WTC11 (cell line): ENCODE data around the gene IRS1. TPM values are rescaled to one million over a fixed set of nuclear protein-coding genes. Genes with fewer than 3 reads are reported as not detected.

Experiments
- ATAC-seq: fragments of 200-7000 bp; cut with Tn5 transposase; 2 replicates; pipeline ENCODE4 v1.10.0; 2021; ENCODE audit warnings: mild to moderate bottlenecking, moderate library complexity
- CTCF ChIA-PET: fragments of 300-600 bp; sonication (Branson Sonifier 250); formaldehyde crosslinking; loops from one replicate; lab custom pipeline; 2021; ENCODE audit warnings: antibody characterized with exemption; lab: Charles Lee
- POLR2A ChIA-PET: fragments of 350-600 bp; sonication (Branson Sonifier 250); formaldehyde crosslinking; loops from one replicate; lab custom pipeline; 2021; ENCODE audit warnings: antibody characterized with exemption; lab: Charles Lee
- DNase-seq: peaks from one replicate; pipeline ENCODE4 v3.0.0; 2021; ENCODE audit warnings: low spot score
- H3K27ac Mint-ChIP-seq: 2 replicates; pipeline ENCODE4 v1.8.0; 2021; ENCODE audit warnings: mixed read lengths
- H3K27me3 Mint-ChIP-seq: 2 replicates; pipeline ENCODE4 v1.8.0; 2021; ENCODE audit warnings: low read depth, mild to moderate bottlenecking, moderate library complexity, mixed read lengths
- H3K36me3 Mint-ChIP-seq: 2 replicates; pipeline ENCODE4 v1.8.0; 2021; ENCODE audit warnings: mixed read lengths
- H3K4me1 Mint-ChIP-seq: 2 replicates; pipeline ENCODE4 v1.8.0; 2022; ENCODE audit warnings: mixed read lengths
- H3K4me3 Mint-ChIP-seq: 2 replicates; pipeline ENCODE4 v1.8.0; 2021; ENCODE audit warnings: mild to moderate bottlenecking, moderate library complexity, mixed read lengths
- H3K9me3 Mint-ChIP-seq: 2 replicates; pipeline ENCODE4 v1.8.0; 2021; ENCODE audit warnings: mixed read lengths
- ARID4B ChIP-seq: sonication (generic); formaldehyde crosslinking; IDR thresholded peaks from 2 replicates; pipeline ENCODE4 v1.8.0; 2023; ENCODE audit warnings: missing genetic modification reagents, mild to moderate bottlenecking, borderline replicate concordance
- ATF1 ChIP-seq: sonication (generic); formaldehyde crosslinking; IDR thresholded peaks from 2 replicates; pipeline ENCODE4 v1.8.1; 2023; ENCODE audit warnings: mild to moderate bottlenecking, moderate library complexity, missing genetic modification reagents
- MXD4 ChIP-seq: fragments of 250-450 bp; sonication (Bioruptor Pico); IDR thresholded peaks from 2 replicates; pipeline ENCODE4 v1.8.0; 2021; ENCODE audit warnings: mild to moderate bottlenecking, moderate library complexity, borderline replicate concordance
- MYBL2 ChIP-seq: sonication (generic); formaldehyde crosslinking; IDR thresholded peaks from 2 replicates; pipeline ENCODE4 v1.8.1; 2023; ENCODE audit warnings: mild to moderate bottlenecking, moderate library complexity, missing genetic modification reagents
- NFYB ChIP-seq: sonication (generic); formaldehyde crosslinking; conservative IDR thresholded peaks from 2 replicates; pipeline ENCODE4 v1.8.0; 2022; ENCODE audit warnings: low read depth, missing genetic modification reagents
- PREB ChIP-seq: sonication (generic); formaldehyde crosslinking; IDR thresholded peaks from 2 replicates; pipeline ENCODE4 v1.8.1; 2022; ENCODE audit warnings: mild to moderate bottlenecking, missing genetic modification reagents, moderate library complexity, borderline replicate concordance
- TEAD1 ChIP-seq: sonication (generic); formaldehyde crosslinking; IDR thresholded peaks from 2 replicates; pipeline ENCODE4 v1.8.0; 2022; ENCODE audit warnings: mild to moderate bottlenecking, missing genetic modification reagents
- ZBTB43 ChIP-seq: sonication (generic); formaldehyde crosslinking; IDR thresholded peaks from 2 replicates; pipeline ENCODE4 v1.8.1; 2023; ENCODE audit warnings: mild to moderate bottlenecking, missing genetic modification reagents
- ZMAT4 ChIP-seq: fragments of 250-450 bp; sonication (Bioruptor Pico); IDR thresholded peaks from 2 replicates; pipeline ENCODE4 v1.9.0; 2021; ENCODE audit warnings: mild to moderate bottlenecking
- ZNF425 ChIP-seq: fragments of 250-450 bp; sonication (Bioruptor Pico); conservative IDR thresholded peaks from 2 replicates; pipeline ENCODE4 v1.9.0; 2021; ENCODE audit warnings: mild to moderate bottlenecking
- total RNA-seq: library from RNA; stranded (reverse); gene quantifications from 3 replicates; pipeline ENCODE4 v1.2.3, GENCODE V29; 2021
- TF ChIP-seq, protein P1 (sequence below): sonication (generic); formaldehyde crosslinking; IDR thresholded peaks from 2 replicates; pipeline ENCODE4 v1.8.1; 2023; ENCODE audit warnings: mild to moderate bottlenecking, missing genetic modification reagents, moderate library complexity
- TF ChIP-seq, protein P2 (sequence below): sonication (generic); formaldehyde crosslinking; IDR thresholded peaks from 2 replicates; pipeline ENCODE4 v1.8.1; 2023; ENCODE audit warnings: mild to moderate bottlenecking, missing genetic modification reagents, moderate library complexity
- TF ChIP-seq, protein P3 (sequence below): fragments of 250-450 bp; sonication (Bioruptor Pico); IDR thresholded peaks from 2 replicates; pipeline ENCODE4 v1.9.0; 2021; ENCODE audit warnings: mild to moderate bottlenecking, borderline replicate concordance

The IRS1 gene
- total RNA-seq, 1 experiment from 2014 or later: 22.9 TPM

DNA sequence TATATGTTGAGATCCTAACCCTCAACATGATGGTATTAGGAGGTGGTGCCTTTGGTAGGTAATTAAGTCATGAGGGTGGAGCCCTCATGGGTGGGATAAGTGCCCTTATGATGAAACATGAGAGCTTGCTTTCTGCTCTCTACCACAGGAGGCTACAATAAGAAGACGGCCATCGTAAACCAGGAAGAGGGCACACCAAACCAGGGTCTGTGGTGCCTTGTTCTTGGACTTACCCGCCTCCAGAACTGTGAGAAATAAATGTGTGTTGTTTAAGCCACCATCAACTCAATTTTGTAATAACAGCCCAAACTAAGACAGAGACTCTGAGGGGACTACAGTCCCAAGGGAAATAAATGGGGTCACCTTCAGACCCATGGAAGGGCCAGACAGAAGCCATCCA, 52.3 kb downstream of the IRS1 start:
- no peak overlapping the region for H3K4me3 Mint-ChIP-seq
- no peak overlapping the region for H3K27ac Mint-ChIP-seq
- ChIA-PET CTCF (no interaction called here), POLR2A (no interaction called here)
- peaks cover 16% of the 10 kb centered on the region for H3K9me3 Mint-ChIP-seq
- TF ChIP-seq MYBL2 (CRISPR knock-in tag): no peak
- TF ChIP-seq, protein P1, sequence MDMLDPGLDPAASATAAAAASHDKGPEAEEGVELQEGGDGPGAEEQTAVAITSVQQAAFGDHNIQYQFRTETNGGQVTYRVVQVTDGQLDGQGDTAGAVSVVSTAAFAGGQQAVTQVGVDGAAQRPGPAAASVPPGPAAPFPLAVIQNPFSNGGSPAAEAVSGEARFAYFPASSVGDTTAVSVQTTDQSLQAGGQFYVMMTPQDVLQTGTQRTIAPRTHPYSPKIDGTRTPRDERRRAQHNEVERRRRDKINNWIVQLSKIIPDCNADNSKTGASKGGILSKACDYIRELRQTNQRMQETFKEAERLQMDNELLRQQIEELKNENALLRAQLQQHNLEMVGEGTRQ (CRISPR knock-in tag): no peak
- no peak for TF ChIP-seq ZMAT4
- TF ChIP-seq, protein P2, sequence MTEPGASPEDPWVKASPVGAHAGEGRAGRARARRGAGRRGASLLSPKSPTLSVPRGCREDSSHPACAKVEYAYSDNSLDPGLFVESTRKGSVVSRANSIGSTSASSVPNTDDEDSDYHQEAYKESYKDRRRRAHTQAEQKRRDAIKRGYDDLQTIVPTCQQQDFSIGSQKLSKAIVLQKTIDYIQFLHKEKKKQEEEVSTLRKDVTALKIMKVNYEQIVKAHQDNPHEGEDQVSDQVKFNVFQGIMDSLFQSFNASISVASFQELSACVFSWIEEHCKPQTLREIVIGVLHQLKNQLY (CRISPR knock-in tag): no peak
- TF ChIP-seq TEAD1 (CRISPR knock-in tag): no peak
- TF ChIP-seq, protein P3, sequence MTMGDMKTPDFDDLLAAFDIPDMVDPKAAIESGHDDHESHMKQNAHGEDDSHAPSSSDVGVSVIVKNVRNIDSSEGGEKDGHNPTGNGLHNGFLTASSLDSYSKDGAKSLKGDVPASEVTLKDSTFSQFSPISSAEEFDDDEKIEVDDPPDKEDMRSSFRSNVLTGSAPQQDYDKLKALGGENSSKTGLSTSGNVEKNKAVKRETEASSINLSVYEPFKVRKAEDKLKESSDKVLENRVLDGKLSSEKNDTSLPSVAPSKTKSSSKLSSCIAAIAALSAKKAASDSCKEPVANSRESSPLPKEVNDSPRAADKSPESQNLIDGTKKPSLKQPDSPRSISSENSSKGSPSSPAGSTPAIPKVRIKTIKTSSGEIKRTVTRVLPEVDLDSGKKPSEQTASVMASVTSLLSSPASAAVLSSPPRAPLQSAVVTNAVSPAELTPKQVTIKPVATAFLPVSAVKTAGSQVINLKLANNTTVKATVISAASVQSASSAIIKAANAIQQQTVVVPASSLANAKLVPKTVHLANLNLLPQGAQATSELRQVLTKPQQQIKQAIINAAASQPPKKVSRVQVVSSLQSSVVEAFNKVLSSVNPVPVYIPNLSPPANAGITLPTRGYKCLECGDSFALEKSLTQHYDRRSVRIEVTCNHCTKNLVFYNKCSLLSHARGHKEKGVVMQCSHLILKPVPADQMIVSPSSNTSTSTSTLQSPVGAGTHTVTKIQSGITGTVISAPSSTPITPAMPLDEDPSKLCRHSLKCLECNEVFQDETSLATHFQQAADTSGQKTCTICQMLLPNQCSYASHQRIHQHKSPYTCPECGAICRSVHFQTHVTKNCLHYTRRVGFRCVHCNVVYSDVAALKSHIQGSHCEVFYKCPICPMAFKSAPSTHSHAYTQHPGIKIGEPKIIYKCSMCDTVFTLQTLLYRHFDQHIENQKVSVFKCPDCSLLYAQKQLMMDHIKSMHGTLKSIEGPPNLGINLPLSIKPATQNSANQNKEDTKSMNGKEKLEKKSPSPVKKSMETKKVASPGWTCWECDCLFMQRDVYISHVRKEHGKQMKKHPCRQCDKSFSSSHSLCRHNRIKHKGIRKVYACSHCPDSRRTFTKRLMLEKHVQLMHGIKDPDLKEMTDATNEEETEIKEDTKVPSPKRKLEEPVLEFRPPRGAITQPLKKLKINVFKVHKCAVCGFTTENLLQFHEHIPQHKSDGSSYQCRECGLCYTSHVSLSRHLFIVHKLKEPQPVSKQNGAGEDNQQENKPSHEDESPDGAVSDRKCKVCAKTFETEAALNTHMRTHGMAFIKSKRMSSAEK: no peak
- TF ChIP-seq MXD4 (CRISPR knock-in tag): no peak
- TF ChIP-seq ZNF425 (CRISPR knock-in tag): no peak
- no peak for TF ChIP-seq NFYB (CRISPR knock-in tag)
- no peak for TF ChIP-seq ATF1 (CRISPR knock-in tag)
- no peak for TF ChIP-seq PREB
- no peak for TF ChIP-seq ARID4B (CRISPR knock-in tag)
- TF ChIP-seq ZBTB43 (CRISPR knock-in tag): no peak
- peaks cover 17% of the 10 kb centered on the region for H3K36me3 Mint-ChIP-seq
- DNase-seq (no peak), ATAC-seq (no peak)
- peaks cover 40% of the 10 kb centered on the region for H3K4me1 Mint-ChIP-seq
- H3K27me3 Mint-ChIP-seq: no peaks in the 10 kb centered on the region
